Nephron (organoid): ENCODE data around the gene KDM6A.
"Not testable (repeated sequence)": the region's sequence is repeated elsewhere in the genome, so short reads cannot be mapped to it uniquely, and the experiment has no call there.

Experiments used
- H3K27ac Mint-ChIP-seq, 3 experiments: 2 replicates each; pipeline ENCODE4 v1.8.0; 2020; ENCODE audit warnings: mixed read lengths in 3 of 3, mild to moderate bottlenecking in 2 of 3, moderate library complexity in 1 of 3
- H3K27me3 Mint-ChIP-seq: 2 replicates; pipeline ENCODE4 v1.8.0; 2021; ENCODE audit warnings: low read depth, mild to moderate bottlenecking, moderate library complexity, mixed read lengths
- H3K36me3 Mint-ChIP-seq: 2 replicates; pipeline ENCODE4 v1.8.0; 2020; ENCODE audit warnings: low read depth, mixed read lengths
- H3K4me1 Mint-ChIP-seq: 2 replicates; pipeline ENCODE4 v1.8.0; 2020; ENCODE audit warnings: mixed read lengths
- H3K4me3 Mint-ChIP-seq, 3 experiments: 2 replicates each; pipeline ENCODE4 v1.8.0; 2020; ENCODE audit warnings: mild to moderate bottlenecking in 3 of 3, mixed read lengths in 3 of 3, moderate library complexity in 2 of 3
- H3K9me3 Mint-ChIP-seq: 2 replicates; pipeline ENCODE4 v1.8.0; 2020; ENCODE audit warnings: mixed read lengths
- CTCF ChIP-seq, 3 experiments: fragments of 200-600 bp; sonication (generic); IDR thresholded peaks; one replicate each; pipeline ENCODE4 v1.5.0; 2021; ENCODE audit warnings: antibody characterized with exemption in 3 of 3; ENCODE audit not compliant: unreplicated experiment in 3 of 3

KDM6A gene

DNA sequence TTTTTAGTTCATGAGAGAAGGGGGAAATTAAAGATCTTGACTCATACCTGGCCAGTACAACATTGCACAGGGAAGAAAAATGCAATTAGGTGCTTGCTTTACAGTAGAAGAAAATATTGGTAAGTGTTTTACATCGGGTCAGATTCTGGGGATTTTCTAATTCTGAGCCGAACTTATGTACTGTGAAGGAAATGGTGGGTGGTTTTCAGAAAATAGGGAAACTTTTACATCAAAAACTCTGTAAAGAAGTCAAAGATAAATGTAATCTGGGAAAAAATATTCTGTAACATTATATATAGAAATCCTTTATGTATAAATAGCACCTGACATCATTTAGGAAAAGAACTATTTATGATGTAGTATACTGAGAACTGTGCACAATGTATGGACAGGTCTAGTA, 75.4 kb downstream of the KDM6A start:
- H3K27me3 Mint-ChIP-seq = no peaks in the 10 kb centered on the region
- H3K9me3 Mint-ChIP-seq = peaks cover 26% of the 10 kb centered on the region
- no peak overlapping the region for H3K4me3 Mint-ChIP-seq
- TF ChIP-seq CTCF (IDR thresholded peaks at IDR 0.05; ENCODE audit: unreplicated experiment in 3 of 3) = no peak
- H3K4me1 Mint-ChIP-seq = peaks cover 13% of the 10 kb centered on the region
- no peak overlapping the region for H3K27ac Mint-ChIP-seq
- H3K36me3 Mint-ChIP-seq = peaks cover 39% of the 10 kb centered on the region

DNA sequence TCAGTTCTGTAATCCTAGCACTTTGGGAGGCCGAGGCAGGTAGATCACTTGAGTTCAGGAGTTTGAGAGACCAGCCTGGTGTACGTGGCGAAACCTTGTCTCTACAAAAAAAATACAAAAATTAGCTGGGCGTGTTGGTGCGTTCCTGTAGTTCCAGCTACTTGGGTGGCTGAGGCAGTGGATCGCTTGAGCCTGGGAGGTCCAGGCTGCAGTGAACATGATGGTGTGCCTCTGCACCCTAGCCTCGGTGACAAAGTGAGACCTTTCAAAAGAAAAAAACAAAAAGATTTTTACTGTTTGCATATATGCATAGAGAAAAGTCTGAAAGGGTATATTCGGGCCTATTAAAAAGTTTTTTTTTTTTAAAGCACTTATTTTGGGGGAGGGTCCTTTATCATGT, 76.1 kb downstream of the KDM6A start:
- no peak overlapping the region for H3K27ac Mint-ChIP-seq
- H3K4me1 Mint-ChIP-seq = peaks cover 15% of the 10 kb centered on the region
- peaks cover 35% of the 10 kb centered on the region for H3K36me3 Mint-ChIP-seq
- no peak for TF ChIP-seq CTCF (IDR thresholded peaks at IDR 0.05; ENCODE audit: unreplicated experiment in 3 of 3)
- H3K4me3 Mint-ChIP-seq = no peak overlapping the region
- H3K27me3 Mint-ChIP-seq = no peaks in the 10 kb centered on the region
- H3K9me3 Mint-ChIP-seq = peaks cover 20% of the 10 kb centered on the region

- H3K4me3 Mint-ChIP-seq, H3K9me3 Mint-ChIP-seq, H3K27me3 Mint-ChIP-seq: not testable (repeated sequence)
- Mint-ChIP-seq H3K27ac (peak overlapping the region in 2 of 3 experiments; percentile 16 to 18), H3K4me1 (peaks cover 25% of the 10 kb centered on the region), H3K36me3 (peaks cover 21% of the 10 kb centered on the region)
These were observed 77.7 kb downstream of the KDM6A start for GRCh38 chrX:44950471-44951366.

DNA sequence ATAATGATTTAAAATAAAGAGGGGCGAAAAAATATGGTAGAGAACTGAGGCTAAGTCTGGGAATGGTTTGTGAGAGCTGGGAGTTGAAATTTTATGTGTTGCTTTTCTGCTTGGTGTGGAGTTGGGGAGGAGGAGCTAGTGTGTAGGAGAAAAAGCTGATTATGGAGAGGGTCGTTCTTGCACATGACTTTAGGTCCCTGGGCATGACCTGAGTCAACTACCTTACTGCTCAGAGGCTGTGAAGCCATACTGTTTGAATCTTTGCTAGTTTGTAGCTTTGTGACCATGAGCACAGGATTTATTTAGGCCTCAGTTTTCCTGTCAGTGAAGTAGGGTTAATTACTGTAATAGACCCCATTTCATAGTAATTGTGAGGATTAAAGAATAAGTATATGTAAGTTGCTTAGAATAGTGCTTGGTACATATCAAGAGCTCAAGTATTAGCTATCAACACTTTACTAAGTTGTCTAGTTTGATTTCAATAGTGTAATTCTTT, 78.6 kb downstream of the KDM6A start:
- peaks cover 25% of the 10 kb centered on the region for H3K4me1 Mint-ChIP-seq
- TF ChIP-seq CTCF (IDR thresholded peaks at IDR 0.05; ENCODE audit: unreplicated experiment in 3 of 3) = no peak
- H3K4me3 Mint-ChIP-seq = no peak overlapping the region
- H3K27me3 Mint-ChIP-seq = no peaks in the 10 kb centered on the region
- peaks cover 6% of the 10 kb centered on the region for H3K9me3 Mint-ChIP-seq
- peaks cover 17% of the 10 kb centered on the region for H3K36me3 Mint-ChIP-seq
- no peak overlapping the region for H3K27ac Mint-ChIP-seq

DNA sequence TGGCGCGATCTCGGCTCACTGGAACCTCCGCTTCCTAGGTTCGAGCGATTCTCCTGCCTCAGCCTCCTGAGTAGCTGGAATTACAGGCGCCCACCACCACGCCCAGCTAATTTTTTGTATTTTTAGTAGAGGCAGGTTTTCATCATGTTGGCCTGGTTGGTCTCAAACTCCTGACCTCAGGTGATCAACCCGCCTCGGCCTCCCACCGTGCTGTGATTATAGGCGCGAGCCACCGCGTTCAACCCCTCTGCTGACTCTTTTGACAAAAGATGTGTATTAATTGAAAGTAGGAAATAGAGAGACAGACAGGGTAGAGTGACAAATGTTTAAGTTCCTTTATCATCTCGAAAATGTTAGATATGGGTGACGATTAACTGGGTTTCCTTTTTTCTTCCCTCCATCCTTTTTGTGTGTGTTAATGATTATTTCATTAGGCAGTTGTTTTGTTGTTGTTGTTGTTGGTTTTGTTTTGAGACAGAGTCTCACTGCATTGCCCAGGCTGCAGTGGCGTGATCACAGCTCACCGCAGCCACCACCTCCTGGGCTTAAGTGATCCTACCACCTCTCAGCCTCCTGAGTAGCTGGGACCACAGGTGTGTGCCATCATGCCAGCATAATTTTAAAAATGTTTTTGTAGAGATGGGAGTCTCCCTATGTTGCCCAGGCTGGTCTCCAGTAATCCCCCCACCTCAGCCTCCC, 79.5 kb downstream of the KDM6A start:
- Mint-ChIP-seq H3K27ac (peak overlapping the region in 1 of 3 experiments; percentile 35), H3K4me1 (peaks cover 25% of the 10 kb centered on the region), H3K27me3 (no peaks in the 10 kb centered on the region), H3K9me3 (peaks cover 4% of the 10 kb centered on the region), H3K4me3 (no peak overlapping the region), H3K36me3 (peaks cover 12% of the 10 kb centered on the region)
- TF ChIP-seq CTCF (IDR thresholded peaks at IDR 0.05; ENCODE audit: unreplicated experiment in 3 of 3) = no peak

DNA sequence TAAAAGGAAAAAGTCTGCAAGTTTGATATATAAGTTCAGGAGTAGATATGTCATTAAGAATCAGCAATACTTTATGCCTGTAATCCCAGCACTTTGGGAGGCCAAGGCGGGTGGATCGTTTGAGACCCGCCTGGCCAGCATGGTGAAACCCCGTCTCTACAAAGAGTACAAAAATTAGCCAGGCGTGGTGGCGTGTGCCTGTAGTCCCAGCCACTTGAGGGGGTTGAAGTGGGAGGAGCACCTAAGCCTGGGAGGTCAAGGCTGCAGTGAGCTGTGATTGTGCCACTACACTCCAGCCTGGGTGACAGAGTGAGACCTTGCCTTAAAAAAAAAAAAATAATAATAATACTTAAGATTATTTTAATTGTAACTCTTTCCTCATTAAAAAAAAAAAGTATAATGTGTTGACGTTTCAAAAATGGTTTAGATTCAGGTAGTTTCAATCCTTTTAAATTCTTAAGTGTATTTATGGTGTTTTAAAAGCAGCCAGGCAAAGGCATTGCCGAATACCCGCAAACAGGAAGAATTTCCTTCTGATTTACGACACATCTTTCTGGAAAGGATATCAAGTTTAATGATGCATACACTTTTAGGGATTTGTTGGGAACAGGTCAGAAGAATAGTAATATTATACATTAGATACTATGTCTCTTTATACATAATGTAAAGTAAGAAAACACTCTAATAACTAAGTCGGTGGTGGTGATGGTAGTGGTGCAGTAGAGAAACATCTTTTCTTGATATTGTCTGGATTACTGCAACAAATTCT, 80.9 kb downstream of the KDM6A start:
- Mint-ChIP-seq H3K4me1 (peaks cover 25% of the 10 kb centered on the region), H3K36me3 (peaks cover 4% of the 10 kb centered on the region), H3K9me3 (no peaks in the 10 kb centered on the region), H3K27me3 (no peaks in the 10 kb centered on the region), H3K4me3 (peak overlapping the region in 1 of 3 experiments; percentile 27), H3K27ac (peak overlapping the region; percentile 17 to 68 (median 22))
- TF ChIP-seq CTCF (IDR thresholded peaks at IDR 0.05; ENCODE audit: unreplicated experiment in 3 of 3) = no peak
